Measurements from ENCODE around the gene TBCK. TPM values are rescaled to one million over a fixed set of nuclear protein-coding genes. Genes with fewer than 3 reads are reported as not detected.

The TBCK gene
- total RNA-seq, 1 experiment from 2014 or later: 25.5 TPM

DNA sequence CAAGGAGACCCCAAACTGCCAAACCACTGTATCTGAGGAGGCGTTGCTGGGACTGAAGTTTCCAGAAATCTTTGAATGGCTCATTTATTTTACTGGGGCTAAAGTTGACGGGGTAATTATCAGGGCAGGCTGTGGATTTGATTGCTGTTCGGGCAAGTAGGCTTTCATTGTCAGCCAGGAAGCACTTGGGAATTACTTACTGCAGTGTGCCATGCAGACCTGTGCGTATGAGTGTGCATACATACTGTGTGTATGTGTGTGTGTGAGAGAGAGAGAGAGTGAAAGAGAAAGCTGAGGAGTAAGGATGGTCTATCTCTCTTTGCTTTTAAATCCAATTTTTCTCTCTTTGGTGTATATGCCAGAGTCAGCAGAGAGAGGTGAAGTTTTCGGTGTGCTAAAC lies 298.0 kb downstream of the TBCK start:
- Histone ChIP-seq H3K4me1 (ENCODE audit: insufficient read depth, low read length, poor library complexity, severe bottlenecking) (no peaks in the 10 kb centered on the region), H3K9me3 (ENCODE audit: low read depth, low read length, poor library complexity, severe bottlenecking) (peaks cover 4% of the 10 kb centered on the region), H3K36me3 (ENCODE audit: insufficient read depth, low read length, poor library complexity, severe bottlenecking) (no peaks in the 10 kb centered on the region), H3K27ac (ENCODE audit: low read depth, low read length, poor library complexity, severe bottlenecking) (no peak overlapping the region), H3K4me3 (ENCODE audit: low read depth, low read length, poor library complexity, severe bottlenecking) (no peak overlapping the region), H3K27me3 (replicated peaks; ENCODE audit: insufficient read depth, low read depth, low read length, poor library complexity) (no peaks in the 10 kb centered on the region)
- intact Hi-C loops (cut with micrococcal nuclease; ENCODE audit: unreplicated experiment): no loop called here
- no peak for TF ChIP-seq EZH2 (IDR thresholded peaks at IDR 0.05; ENCODE audit: borderline replicate concordance, low read depth, low read length, poor library complexity, severe bottlenecking)
- TF ChIP-seq, protein P1, sequence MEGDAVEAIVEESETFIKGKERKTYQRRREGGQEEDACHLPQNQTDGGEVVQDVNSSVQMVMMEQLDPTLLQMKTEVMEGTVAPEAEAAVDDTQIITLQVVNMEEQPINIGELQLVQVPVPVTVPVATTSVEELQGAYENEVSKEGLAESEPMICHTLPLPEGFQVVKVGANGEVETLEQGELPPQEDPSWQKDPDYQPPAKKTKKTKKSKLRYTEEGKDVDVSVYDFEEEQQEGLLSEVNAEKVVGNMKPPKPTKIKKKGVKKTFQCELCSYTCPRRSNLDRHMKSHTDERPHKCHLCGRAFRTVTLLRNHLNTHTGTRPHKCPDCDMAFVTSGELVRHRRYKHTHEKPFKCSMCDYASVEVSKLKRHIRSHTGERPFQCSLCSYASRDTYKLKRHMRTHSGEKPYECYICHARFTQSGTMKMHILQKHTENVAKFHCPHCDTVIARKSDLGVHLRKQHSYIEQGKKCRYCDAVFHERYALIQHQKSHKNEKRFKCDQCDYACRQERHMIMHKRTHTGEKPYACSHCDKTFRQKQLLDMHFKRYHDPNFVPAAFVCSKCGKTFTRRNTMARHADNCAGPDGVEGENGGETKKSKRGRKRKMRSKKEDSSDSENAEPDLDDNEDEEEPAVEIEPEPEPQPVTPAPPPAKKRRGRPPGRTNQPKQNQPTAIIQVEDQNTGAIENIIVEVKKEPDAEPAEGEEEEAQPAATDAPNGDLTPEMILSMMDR (conservative IDR thresholded peaks at IDR 0.05; ENCODE audit: low read depth, low read length): no peak
- BruUV-seq (replicated peaks): no TSS peak
- DNase-seq (ENCODE audit: low spot score): no peak
- ChIA-PET CTCF (no interaction called here), POLR2A (ENCODE audit: low non-redundant PET) (no interaction called here)

- no peaks in the 10 kb centered on the region for H3K36me3 ChIP-seq (ENCODE audit: insufficient read depth, low read length, poor library complexity, severe bottlenecking)
- no peak overlapping the region for H3K27ac ChIP-seq (ENCODE audit: low read depth, low read length, poor library complexity, severe bottlenecking)
- ChIA-PET POLR2A (ENCODE audit: low non-redundant PET) (no interaction called here), CTCF (no interaction called here)
- TF ChIP-seq, protein P1 (conservative IDR thresholded peaks at IDR 0.05; ENCODE audit: low read depth, low read length): no peak
- TF ChIP-seq EZH2 (IDR thresholded peaks at IDR 0.05; ENCODE audit: borderline replicate concordance, low read depth, low read length, poor library complexity, severe bottlenecking): no peak
- no TSS peak for BruUV-seq (replicated peaks)
- H3K4me3 ChIP-seq (ENCODE audit: low read depth, low read length, poor library complexity, severe bottlenecking): no peak overlapping the region
- H3K27me3 ChIP-seq (replicated peaks; ENCODE audit: insufficient read depth, low read depth, low read length, poor library complexity): no peaks in the 10 kb centered on the region
- H3K4me1 ChIP-seq (ENCODE audit: insufficient read depth, low read length, poor library complexity, severe bottlenecking): no peaks in the 10 kb centered on the region
- intact Hi-C loops (cut with micrococcal nuclease; ENCODE audit: unreplicated experiment): no loop called here
- DNase-seq (ENCODE audit: low spot score): no peak
- peaks cover 7% of the 10 kb centered on the region for H3K9me3 ChIP-seq (ENCODE audit: low read depth, low read length, poor library complexity, severe bottlenecking)
Observed at GRCh38 chr4:106011387-106011786, 304.6 kb downstream of the TBCK start.

GRCh38 chr4:106010761-106011160 lies 305.2 kb downstream of the TBCK start:
- H3K4me3 ChIP-seq (ENCODE audit: low read depth, low read length, poor library complexity, severe bottlenecking): no peak overlapping the region
- intact Hi-C loops (cut with micrococcal nuclease; ENCODE audit: unreplicated experiment): no loop called here
- no peak for TF ChIP-seq EZH2 (IDR thresholded peaks at IDR 0.05; ENCODE audit: borderline replicate concordance, low read depth, low read length, poor library complexity, severe bottlenecking)
- TF ChIP-seq, protein P1 (conservative IDR thresholded peaks at IDR 0.05; ENCODE audit: low read depth, low read length): no peak
- H3K4me1 ChIP-seq (ENCODE audit: insufficient read depth, low read length, poor library complexity, severe bottlenecking): no peaks in the 10 kb centered on the region
- DNase-seq (ENCODE audit: low spot score): no peak
- H3K27ac ChIP-seq (ENCODE audit: low read depth, low read length, poor library complexity, severe bottlenecking): no peak overlapping the region
- no peaks in the 10 kb centered on the region for H3K36me3 ChIP-seq (ENCODE audit: insufficient read depth, low read length, poor library complexity, severe bottlenecking)
- BruUV-seq (replicated peaks): no TSS peak
- ChIA-PET CTCF (no interaction called here), POLR2A (ENCODE audit: low non-redundant PET) (no interaction called here)
- no peaks in the 10 kb centered on the region for H3K27me3 ChIP-seq (replicated peaks; ENCODE audit: insufficient read depth, low read depth, low read length, poor library complexity)
- H3K9me3 ChIP-seq (ENCODE audit: low read depth, low read length, poor library complexity, severe bottlenecking): peaks cover 7% of the 10 kb centered on the region

All from A673 (cell line).